Measurements from ENCODE around the gene CHIC1.

DNA sequence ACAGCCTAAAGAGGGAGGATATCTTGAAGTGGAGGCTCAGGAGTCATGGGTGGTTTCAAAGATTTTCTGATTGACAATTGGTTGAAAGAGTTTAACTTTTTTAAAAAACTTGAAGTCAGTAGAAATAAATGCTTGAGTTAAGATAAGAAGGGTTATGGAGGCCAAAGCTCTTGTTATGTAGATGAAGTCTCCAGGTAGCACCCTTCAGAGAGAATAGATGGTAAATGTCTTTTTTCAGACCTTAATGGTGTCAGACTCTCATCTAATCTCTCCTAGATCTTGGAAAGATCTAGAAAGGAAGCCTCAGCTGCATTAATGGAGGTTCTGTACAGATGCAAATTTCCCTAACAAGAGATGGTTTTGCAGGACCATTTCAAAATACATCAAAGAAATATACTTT lies 6.8 kb upstream of the CHIC1 start:
- TF ChIP-seq POLR2A (IDR thresholded peaks at IDR 0.05; ENCODE audit: extremely low read depth, insufficient read length) (no peak), MYC (IDR thresholded peaks at IDR 0.05; ENCODE audit: low read depth, low read length) (no peak)
- TF ChIP-seq, protein P1, sequence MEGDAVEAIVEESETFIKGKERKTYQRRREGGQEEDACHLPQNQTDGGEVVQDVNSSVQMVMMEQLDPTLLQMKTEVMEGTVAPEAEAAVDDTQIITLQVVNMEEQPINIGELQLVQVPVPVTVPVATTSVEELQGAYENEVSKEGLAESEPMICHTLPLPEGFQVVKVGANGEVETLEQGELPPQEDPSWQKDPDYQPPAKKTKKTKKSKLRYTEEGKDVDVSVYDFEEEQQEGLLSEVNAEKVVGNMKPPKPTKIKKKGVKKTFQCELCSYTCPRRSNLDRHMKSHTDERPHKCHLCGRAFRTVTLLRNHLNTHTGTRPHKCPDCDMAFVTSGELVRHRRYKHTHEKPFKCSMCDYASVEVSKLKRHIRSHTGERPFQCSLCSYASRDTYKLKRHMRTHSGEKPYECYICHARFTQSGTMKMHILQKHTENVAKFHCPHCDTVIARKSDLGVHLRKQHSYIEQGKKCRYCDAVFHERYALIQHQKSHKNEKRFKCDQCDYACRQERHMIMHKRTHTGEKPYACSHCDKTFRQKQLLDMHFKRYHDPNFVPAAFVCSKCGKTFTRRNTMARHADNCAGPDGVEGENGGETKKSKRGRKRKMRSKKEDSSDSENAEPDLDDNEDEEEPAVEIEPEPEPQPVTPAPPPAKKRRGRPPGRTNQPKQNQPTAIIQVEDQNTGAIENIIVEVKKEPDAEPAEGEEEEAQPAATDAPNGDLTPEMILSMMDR (IDR thresholded peaks at IDR 0.05; ENCODE audit: low read depth, low read length): no peak
- TF ChIP-seq, protein P2, sequence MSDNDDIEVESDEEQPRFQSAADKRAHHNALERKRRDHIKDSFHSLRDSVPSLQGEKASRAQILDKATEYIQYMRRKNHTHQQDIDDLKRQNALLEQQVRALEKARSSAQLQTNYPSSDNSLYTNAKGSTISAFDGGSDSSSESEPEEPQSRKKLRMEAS (IDR thresholded peaks at IDR 0.05; ENCODE audit: low read depth, low read length): no peak

Measured in NB4 (cell line).